ENCODE data around the gene LMBRD1.
"Not testable (repeated sequence)": the region's sequence is repeated elsewhere in the genome, so short reads cannot be mapped to it uniquely, and the experiment has no call there.

Gene LMBRD1

DNA sequence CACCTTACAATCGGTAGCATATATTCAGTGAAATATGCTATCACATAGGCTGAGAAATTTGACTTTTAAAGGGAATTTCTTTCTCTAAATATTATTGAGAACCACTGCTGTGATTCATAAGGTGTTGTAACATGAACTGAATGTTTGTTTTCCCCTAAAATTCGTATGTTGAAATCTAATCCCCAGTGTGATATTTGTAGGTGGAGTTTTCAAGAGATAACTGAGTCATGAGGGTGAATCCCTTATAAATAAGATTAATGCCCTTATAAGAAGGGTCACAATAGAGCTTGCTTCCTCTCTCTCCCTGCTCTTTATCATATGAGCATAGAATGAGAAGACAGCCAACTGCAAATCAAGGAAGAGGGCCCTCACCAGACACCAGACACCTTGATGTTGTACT, 64.8 kb downstream of the LMBRD1 start:
- DNase-seq, result no peak

DNA sequence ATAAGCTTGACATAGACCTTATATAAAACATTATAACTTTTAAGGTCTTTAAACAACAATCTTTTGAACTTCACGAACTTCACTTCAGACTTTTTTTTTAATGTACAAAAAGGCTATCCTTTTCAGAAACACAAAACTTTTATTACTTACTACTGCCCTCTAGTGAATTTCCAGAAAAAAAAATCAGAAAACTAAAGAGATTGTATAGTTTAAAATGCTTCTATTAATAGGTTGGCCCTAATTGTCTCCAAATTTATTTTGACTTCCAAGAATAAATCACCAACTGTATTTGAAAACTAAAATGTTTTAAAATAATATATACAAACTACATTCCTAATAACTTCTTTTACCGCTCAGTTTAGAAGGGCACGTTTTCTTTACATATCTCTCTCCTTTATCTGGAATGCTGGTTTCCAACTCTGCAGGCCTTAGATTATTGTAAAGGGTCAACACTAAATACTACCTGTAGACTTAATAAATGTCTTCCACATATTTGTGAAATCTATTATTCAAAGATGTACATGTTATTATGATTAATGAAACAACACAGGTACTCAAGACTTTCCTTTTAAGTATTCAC, 66.8 kb downstream of the LMBRD1 start:
- peak; percentile 7 for DNase-seq

DNA sequence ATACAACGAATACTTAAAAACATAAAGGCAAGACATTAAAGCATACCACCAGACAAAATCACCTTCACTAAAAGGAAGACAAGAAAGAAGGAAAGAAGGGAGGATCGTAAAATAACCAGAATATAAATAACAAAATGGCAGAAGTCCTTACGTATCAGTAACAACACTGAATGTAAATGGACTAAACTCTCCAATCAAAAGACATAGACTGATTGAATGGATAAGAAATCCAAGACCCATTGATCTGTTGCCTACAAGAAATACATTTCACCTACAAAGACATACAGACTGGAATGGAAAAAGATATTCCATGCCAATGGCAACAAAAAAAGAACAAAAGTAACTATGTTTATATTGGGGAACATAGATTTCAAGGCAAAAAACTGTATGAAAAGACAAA, 74.1 kb downstream of the LMBRD1 start:
- no peak for DNase-seq

DNA sequence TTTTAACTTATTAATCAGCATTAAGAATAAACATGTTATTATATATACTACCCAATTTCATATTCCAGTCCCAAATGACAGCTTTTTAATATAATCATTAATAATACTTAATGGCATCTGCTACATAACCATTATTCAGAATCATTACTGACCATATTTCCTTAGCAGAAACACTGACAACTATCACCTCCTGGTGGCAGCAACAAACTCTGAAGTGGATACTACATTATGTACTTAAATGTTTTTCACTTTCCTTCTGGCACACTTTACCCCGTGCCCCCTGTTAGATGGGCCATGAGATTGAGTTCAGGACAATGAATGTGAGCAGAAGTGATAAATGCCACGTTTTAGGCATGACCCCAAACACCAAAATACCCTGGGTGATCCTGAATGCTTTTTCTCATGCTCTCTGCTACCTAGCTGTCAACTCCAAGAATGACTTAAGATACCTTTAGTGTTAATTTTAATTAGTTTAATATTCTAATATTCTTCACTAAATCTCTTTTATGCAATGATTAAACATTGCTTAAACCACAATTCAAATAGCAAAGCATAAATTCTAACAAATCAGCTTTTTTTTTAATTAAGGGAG, 77.1 kb downstream of the LMBRD1 start:
- no peak for DNase-seq

DNA sequence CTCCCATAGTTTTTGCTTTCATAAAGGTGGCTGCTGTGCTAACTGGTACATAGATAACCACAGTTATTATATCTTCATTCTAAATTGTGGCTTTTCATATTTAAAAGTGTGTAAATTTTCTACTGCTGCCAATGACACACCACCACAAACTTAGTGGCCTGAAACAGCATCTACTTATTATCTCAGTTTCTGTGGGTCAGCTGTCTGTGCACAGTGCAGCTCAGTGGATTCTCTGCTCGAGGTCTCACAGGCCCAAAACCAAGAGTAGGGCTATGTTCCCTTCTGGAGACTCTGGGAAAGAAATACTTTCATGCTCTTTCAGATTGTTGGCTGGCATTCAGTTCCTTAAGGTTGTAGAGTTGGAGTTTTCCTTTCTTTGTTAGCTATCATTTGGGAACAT, 90.1 kb downstream of the LMBRD1 start:
- DNase-seq, result no peak

DNA sequence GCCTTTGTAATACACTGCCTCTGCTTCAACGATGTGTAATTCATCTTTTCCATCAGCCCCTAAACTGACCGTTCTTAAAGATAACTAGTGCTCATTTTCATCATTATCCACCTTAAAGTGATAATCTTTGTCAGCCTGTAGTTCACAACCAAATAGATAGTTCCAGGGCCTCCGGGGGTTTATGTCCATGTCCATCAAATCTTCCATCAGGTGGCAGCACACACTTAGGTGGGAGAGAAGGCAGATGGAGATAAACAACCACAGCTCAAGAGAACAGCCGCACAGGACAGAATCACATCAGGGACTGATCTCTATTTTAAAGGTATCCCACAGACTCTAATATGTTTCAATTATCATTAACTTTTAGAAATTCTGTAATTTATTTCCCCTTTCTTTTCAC, 90.9 kb downstream of the LMBRD1 start:
- DNase-seq, result no peak

DNA sequence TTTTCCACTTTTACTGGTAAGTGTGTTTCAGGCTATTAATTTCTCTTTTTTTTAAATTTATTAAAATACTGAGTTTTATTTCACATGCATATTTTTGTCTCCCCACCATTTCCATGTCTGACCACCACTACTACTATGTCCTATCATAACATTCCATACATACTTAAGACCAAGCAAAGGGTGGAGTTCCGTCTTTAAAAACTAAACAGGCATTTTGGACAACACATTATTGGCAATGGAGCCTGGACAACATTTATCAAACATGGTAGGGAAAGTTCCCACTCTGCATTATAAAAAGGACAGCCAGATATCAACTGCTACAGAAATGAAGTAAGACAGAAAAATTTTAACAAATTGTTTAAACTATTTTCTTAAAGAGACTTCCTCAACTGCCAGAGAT, 91.9 kb downstream of the LMBRD1 start:
- DNase-seq, result no peak

DNA sequence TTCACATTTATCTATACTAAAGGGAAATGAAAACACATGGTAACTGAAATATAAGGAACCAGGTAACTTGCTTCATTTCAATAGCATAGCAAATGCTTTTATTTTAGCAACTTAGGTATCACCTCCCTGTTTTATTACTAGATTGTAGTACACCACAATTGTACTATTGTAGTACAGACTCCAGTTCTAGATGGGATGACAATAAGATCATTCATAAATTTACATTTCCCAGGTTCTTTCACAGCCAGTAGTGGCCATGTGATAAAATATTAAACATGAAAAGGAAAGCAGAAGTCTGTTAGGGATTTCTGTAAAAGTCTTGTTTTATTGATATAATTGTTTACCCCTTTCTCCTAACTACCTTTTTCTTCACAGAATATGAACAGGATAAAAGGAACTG, 97.2 kb downstream of the LMBRD1 start:
- no peak for DNase-seq

DNA sequence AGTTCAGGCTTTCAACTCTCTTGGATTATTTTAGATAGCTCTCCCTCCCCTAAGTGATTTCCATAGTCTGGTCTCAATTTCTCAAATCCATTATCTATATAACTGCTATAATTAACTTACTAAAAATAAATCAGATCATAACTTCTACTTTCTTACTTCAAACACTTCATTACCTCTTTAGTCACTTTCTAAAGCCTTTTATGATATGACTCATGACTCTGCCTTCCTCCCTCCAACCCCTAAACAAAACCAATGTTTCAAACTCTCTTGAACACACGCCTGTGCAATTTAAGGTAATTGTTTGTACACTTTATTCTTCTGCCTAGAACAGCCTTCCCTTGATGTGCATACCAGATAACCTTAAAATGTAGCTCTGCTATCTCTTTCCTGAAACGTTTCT, 100.5 kb downstream of the LMBRD1 start:
- no peak for DNase-seq

DNA sequence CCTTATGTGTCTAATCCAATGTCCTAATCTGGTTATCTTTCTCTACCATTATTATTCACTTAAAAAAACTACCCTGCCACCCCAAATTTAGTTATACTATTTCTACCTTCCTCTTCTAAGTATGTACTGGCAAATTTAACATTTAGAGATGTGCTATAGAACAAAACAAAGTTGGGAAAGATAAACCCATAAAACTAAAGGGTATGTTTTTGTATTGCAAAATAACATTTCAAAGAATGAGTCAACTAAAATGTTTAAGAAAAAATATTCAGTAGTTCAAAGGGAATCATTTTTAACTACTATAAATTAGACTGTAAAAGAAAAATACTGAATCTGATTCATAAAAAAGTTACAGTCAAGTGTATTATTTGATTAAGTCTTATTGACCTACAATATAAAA, 103.0 kb downstream of the LMBRD1 start:
- DNase-seq, result no peak

DNA sequence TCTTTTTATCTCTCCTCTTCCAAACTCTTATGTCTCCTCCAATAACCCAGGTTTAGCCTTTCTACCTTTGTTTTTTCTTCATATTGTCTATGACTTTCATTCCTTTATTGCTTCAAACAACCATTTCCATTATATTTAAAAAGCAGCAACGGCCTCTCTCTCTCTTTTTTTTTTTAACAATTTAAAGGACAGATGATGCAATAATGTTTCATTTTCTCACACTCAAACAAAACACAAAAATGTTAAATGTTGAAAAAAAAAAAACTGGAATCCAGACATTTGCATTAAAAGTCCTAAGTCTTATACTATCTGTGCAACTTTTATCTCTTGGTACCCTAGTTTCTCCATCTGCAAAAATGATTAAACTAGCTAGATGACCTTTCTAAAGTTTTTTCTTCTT, 105.8 kb downstream of the LMBRD1 start:
- no peak for DNase-seq

DNA sequence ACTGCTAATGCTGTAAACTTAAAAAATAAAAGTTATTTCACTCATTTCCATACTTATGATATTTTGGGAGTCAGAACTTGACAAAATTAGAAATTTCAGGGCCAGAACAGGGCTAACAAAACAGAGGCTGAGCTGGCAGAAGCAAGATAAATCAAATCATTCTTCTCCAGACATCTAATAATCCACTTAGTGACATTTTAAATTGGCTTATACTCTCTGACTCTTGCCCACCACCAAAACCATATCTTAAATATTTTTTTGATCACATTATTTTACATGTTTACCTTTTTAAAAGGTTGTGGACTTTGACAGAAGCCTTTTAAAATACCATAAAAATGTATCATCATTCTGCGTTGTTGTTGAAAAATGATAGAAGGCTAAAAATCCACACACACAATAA, 116.5 kb downstream of the LMBRD1 start:
- DNase-seq, result no peak

DNA sequence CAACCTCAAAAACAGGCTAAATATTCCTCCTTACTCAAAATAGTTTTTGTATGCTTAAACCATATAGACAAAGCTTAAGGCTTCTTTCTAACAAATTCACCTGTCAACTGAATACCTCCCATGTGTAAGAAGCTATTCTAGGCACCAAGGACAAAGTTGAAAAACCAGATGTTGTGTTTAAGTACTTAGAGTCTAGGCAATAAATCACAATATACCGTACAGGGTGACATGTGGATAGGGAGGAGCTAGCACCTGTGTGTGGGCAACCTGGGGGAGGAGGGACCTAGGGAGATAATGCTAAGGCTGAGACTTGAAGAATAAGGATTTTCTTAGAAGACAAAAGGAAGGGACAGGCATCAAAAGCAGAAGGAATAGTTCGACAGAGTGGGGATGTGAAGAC, 123.5 kb downstream of the LMBRD1 start:
- no peak for DNase-seq

DNA sequence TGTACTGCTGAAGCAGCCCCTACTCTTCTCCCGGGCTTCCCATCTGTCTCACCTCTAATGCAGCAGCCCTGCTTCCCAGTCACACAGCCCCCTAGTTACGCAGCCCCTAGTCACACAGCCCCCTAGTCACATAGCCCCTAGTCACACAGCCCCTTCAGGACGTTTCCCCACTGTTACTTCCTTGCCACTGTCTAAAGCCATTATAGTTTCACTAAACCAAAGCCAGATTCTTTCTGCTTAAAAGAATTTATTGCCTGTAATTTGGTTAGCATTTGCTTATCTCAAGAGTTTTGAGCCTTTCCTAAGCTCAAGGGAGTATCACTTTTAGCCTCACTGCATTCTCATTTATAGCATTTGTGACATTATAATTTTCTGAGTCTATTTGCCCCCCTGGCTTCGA, 127.9 kb downstream of the LMBRD1 start:
- peak; percentile 31 for DNase-seq

DNA sequence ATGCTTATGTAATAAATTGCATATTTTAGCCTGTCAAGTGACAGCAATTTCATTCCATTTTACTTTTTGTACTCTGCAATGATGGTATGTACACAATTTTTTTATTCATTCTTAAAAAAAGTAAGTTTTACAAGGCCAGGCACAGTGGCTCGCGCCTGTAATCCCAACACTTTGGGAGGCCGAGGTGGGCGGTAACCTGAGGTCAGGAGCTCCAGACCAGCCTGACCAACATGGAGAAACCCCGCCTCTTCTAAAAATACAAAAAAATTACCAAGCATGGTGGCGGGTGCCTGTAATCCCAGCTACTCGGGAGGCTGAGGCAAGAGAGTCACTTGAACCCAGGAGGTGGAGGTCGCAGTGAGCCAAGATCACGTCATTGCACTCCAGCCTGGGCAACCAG, 130.0 kb downstream of the LMBRD1 start:
- not testable (repeated sequence) for DNase-seq

DNA sequence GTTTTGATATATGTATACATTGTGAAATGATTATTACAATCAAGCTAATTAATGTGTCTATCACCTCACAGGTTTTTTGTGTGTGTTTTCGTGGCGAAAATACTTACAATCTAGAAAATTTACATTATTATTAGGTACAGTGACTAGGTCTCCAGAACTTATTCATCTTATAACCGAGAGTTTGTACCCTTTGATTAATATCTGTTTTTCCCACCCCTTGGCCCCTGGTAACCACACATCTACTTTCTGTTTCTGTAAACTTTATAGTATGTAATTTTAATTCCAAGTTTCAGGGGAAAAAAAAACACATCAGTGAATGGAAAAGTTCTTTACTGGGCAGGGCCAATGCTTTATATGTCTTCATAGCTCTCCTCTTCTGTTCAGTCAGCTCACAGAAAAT, 131.4 kb downstream of the LMBRD1 start:
- no peak for DNase-seq

DNA sequence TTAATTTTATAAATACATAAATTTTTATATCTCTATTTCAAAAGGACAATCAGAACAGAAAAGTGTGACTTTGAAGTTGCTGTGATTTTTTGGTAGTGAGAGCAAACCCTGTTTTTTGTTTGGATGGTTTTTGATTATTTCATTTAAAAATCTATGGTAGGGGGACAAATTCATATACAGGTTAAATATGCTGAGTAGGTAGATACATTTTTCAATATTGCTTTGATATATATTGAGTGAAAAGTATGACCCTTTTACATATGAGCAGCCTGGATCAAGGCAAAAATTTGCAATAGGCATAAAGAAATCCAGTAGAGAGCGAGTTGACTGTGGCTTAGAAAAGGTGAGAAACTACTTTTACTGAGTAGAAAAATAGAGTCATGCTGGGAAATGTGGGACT, 132.3 kb downstream of the LMBRD1 start:
- no peak for DNase-seq

DNA sequence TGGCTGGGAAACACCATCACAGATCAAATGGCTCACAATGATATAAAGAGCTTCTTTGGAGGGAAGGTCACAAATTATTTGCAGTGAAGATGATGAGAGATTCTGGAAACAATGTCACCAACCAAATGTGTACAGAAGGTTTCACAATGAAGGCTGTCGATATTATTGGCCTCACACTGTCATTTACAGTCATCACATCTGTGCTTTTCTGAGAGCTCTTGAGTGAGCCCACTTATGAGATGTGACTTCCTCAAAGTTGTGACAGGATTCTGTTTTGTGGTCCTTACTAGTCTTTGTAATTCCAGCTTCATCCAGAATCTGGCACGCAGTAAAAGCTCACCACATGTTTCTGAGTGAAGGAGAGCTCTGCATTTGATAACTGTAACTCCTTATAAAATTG, 133.6 kb downstream of the LMBRD1 start:
- DNase-seq, result no peak

DNA sequence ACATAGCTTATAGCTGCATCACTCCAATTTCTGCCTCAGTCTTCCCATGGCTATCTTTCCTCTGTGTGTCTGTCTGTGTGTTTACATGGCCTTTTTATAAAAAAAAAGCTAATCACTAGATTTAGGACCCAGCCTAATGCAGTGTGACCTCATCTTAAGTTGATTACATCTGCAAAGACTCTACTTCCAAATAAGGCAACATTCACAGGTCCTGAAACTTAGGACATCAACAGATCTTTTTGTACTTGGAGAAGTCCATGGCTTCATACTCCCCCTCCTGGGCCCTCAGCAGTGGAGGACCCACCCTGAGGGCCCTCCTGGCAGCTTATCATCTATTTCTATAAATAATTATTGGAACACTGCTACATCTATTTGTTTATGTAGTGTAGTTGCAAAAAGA, 146.1 kb downstream of the LMBRD1 start:
- DNase-seq, result no peak

DNA sequence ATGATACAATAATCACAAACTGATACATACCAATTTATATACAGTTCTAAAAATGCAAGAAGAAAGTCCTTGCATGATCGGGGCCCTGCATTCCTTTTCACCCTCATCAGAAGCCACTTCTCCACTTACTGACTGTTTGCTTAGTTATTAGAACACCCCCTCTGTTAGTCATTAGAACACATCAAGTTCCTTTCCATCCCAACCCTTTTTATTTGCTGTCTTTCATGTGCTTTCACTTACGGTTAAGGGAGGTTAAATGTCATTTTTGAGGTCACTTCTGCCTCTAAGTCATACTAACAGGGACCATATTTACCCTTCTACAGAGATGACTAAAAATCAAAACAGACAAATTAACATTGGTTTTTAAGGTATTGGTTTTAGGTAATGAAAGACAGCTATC, 149.1 kb downstream of the LMBRD1 start:
- DNase-seq, result no peak

DNA sequence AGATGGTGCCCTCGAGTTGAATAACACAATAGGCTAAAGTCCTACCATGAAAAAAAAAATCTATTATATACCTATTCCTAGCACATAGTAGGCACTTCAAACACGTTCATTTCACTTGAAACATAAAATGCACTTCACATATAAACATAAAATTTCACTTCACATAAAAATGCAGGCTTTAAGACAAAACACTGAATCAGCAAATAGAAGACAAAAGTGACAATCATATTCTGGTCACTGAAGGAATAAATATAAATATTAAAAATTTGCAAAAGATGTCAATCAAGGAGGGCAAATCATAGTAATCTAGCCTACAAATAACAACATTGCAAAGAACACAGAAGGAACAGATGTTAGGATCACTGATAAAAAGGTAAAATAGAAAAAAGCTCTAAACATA, 153.1 kb downstream of the LMBRD1 start:
- DNase-seq, result no peak

DNA sequence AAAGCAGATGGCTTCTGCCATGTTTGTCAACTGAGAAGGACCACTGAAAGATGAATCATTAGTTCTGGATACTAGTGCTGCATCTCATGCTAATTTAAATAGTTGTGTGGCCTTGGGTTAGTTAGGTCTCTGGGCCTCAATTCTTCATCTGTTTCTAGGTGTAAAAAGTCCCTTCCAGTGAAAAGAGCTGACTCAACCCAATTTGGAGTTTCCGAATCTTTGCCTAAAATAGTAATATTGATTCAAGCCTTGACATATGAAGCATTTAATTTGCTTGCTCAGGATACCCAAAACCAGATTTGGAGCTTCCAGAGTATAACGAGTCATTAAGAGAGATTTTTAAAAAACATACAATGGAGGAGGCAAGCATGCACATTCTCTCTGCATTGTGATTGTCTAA, 163.9 kb downstream of the LMBRD1 start:
- no peak for DNase-seq

DNA sequence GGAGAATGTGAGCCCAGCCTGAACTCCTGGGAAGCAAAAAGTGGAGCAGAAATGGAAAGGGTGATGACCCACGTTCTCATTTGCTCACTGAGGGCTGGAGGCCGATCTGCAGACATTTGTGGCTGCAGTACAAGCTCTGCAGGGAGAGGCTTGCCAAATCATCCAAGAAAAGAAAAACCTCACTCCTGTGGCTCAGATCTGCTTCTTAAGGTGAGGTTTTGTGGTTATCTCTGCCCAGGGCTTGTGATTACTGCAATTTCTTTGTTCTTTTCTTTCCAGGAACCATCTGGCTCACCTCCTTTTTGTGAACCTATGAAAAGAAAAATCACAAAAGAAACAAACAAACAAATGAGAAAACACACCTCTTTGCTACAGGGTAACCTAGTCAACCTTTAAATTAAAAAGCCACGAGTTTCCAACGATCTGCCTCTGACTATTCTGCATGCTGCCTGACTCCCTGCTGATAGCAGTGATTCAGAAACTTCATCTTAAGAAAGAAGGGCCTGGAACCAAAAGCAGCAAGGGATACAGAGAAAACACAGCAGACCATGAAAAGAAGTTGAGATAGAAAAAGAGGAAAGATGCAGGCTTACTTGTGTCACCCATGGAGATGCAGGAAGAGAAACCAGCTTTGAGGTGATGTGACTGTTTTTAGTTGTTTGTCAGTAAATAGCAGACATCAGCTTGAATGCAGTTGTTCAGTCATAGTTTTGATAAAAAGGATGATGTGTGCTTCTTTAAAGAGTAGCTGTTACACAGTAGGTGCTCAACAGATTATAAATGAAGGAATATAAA, 165.1 kb downstream of the LMBRD1 start:
- DNase-seq, result no peak

DNA sequence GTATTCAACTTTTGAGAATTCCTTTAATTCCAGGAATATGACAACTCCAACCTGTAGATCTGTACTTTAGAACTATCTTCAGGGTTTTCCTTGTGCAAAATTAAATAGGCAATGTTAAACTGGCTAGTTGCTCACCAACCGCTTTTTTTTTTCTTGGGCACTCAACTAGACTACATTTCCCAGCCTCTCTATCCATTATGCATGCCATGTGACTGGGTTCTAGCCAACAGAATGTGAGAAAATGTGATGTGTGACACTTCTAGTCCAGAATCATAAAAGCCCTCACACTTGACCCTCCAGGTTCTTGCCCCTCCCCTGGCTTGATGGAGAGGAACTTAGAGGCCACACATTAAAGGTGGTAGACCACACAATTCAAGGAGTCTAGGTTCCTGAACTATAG, 166.0 kb downstream of the LMBRD1 start:
- DNase-seq, result no peak

DNA sequence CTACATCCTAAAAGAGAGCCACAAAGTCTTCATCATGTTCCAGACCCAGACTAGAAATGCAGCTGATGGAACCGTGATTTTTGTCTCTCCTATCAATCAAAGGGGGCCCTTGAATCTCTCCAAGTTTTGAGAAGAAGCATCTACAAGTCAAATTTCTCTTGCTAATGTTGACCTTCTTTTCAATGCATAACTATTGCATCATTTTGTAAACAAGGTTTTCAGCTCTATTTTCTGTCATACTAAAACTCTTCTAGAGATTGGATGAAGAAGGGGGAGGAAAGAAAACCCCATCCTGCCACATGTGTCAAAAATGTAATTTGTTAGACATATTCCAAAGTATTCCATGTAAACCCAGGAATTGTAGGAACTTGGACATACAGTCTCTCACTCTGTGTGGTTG, 169.2 kb downstream of the LMBRD1 start:
- DNase-seq, result no peak

All from NCI-H2171 (cell line).